GM19025 (cell line): ENCODE data around the gene CAMTA1.

Source experiments
- ATAC-seq: cut with Tn5 transposase; IDR thresholded peaks from one replicate; pipeline ENCODE4 v1.9.1; 2021; ENCODE audit warnings: mild to moderate bottlenecking, low read depth, moderate library complexity; ENCODE audit not compliant: unreplicated experiment

CAMTA1 gene

DNA sequence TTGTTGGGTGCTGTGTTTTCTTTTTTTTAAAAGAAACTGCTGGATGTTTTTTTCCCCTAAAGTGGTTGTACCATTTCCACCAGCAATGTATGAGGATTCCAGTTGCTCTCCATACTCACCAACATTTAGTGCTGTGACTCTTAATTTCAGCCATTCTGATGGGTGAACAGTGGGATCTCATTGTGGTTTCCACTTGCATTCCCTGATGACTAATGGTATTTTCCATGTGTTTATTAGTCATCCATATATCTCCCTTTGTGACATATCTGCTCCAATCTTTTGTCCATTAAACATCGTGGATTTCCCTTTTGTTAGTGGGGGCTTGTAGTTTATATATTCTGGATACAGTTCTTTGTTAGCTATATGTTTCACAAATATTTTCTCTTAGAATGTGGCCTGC is 206.0 kb downstream of the CAMTA1 start:
- ATAC-seq, result no peak

DNA sequence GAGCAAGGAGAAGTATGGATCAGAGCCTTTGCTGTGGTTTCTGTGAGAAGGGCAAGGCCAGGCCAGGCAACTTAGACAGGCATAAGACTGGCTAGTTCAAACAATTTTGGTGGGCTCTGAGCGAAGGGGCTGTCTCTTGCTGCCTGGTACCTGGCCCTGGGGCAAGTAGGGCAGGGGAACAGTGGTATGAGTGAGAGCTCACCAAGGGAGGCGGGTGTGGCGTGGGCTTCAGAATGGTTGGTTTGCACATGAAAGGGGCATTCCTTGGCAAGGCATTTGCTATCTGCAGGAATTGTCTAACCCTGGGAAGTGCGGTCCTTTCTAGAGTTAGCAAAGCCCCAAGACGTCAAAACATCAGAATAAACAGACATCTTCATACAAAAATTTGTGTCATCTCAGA is 210.5 kb downstream of the CAMTA1 start:
- ATAC-seq, result no peak

DNA sequence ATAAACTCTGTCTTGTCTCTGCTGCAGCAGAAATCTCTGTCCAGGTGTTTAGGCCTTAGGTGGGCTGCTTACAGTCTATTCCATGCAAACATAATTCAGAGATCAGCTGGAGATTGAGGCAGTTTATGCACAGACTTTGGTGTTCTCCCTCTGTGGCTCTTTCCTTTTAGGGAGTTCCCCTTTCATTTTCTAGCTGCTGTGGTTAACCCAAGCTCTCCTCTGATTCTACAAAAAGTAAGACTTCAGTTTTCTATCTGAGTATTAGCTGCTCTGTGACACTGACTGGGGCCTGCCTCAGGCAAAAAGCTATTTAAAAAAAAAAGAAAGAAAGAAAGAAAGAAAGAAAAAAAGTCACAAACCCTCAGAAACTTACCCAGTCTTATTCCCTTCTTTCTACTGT is 211.1 kb downstream of the CAMTA1 start:
- no peak for ATAC-seq

DNA sequence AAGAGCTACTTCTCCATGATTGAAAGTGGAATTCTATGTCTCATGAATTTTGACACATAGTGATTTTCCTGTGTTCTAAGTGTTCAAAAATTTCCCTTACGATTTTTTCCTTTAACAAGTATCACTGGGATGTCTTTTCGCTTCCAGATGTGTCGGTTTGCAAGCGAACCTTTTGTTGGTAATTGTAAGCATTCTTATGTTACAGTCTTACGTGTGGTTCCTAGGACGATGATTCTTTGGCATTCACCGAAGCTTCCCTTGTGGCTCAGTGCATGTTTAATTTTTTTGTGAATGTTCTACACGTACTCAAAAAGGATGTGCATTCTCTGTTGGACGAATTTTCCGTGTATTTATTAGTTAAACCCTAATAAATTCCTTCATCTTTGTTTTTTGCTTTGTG is 211.6 kb downstream of the CAMTA1 start:
- no peak for ATAC-seq

DNA sequence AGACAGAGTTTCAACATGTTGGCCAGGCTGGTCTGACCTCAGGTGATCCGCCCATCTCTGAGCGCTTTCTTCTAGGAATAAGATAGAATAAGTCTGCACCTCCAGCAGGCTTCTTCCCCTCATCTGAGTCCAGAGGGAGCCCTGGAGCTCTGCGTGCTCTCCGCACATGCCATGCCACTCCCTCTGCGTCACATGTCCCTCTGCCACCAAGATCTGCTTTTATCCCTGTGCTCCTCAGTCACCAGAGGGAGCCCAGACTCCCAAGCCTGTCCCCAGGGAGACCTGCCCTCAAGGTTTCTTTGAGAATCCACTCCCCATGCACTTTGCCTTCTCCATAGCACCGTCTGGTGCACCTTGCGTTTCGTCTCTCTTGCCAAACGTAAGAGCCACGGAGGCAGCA is 213.0 kb downstream of the CAMTA1 start:
- ATAC-seq, result no peak

DNA sequence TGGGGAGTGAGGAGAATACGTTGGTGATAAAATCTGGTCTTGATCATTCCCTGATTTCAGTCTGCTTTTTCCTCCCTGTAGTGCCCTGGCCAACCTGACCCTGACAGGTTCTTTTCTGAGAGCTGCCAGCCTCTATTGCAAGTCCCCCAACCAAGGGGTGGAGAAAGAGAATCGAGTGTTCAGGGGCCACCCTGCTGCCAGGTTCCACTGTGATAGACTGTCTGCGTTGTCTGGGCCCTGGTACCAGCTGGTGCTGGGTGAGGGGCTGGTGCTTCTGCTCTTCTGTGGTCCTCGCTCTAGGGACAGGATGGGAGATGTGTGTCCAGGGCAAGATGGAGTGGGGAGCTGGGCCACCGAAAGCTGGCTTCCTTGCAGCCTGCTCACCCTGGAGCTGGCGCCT is 214.6 kb downstream of the CAMTA1 start:
- no peak for ATAC-seq

DNA sequence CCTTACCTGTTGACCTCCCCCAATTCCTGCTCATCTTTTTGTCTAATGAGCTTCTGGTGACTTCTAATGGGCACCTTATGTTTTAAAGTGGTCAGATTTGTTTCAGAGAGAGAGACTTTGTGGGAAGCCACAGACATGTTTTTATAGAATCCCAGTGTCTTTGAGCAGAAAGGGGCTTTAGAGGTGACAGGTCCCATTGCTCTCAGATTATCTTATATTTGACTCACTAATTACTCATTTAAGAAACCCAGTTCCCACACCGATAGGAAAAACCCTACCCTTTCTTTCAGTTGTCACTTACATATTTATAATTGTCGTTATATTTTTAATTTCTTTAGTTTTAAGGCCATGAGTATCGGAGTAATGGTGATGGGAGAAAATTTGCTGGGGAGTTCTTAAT is 215.5 kb downstream of the CAMTA1 start:
- no peak for ATAC-seq

DNA sequence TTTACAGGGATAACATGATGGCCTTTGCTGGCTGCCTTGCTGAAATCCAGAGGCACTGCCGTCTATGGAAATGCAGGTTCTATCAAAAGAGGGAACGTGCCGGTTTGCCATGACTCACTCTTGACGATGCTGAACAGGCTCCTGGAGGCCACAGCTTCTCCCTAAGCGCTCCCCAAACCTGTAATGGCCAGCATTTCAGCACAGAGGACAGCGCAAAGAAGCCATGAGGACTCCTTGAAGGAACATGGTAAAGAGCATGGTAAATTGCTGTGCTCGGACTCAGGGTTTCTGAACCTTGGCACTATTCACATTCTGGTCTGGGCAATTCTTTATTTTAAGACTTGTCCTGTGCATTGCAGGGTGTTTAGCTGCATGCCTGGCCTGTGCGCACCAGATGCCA is 217.5 kb downstream of the CAMTA1 start:
- ATAC-seq, result no peak

DNA sequence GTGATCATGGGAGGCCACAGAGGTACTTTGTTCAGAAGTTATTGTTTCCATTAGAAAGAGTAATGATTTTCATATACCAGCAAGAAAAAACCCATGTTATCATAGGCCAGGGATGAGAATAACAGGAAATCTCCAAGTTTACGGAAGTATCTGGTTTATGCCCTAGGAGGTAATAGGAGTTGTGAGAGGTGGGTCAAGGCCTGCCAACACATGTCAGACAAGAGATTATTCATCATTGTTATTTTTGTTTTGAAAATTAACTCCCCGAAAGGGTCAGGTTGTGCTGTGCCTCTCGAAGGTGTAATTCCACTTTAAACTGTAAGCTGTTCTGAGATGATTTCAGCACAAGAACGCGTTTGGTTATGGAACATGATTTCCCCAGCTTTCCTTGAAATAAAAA is 218.4 kb downstream of the CAMTA1 start:
- ATAC-seq, result no peak

DNA sequence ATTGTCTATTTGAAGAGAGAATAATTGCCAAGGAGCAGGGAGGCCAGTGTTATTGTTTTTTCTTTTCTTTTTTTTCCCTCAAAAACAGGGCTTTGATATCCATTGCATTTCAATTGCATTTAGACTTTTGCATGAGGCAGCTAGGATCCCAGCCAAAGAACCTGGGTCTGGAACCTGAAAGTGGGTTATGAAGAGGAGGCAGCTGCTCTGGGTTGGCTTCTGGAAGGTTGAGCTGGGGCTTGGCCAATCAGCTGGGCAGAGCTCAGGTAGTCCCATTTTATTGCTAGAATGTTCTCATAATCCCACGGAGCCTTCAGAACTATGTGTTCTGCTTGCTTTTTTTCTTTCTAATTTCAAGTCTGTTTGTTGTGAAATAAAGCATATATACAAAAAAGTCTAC is 218.9 kb downstream of the CAMTA1 start:
- no peak for ATAC-seq

DNA sequence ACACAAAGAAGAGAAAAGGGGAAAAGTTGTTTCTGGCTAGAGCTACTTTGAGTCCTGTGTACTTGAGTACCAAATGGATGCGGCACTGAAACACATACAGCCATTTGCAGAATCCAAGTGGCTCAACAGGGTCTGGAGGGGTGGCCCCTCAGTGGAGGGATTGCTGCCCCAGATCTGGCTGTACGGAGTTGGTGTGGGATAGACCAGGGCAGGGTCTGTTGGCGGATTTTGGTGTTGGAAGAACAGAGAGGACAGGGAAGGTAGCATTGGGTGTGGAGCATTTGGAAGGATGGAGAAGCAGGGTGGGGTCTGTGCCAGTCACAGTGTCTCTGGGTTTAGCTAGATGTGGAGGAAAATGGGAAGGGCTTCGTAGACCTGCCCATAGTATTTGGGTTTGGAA is 220.5 kb downstream of the CAMTA1 start:
- no peak for ATAC-seq

DNA sequence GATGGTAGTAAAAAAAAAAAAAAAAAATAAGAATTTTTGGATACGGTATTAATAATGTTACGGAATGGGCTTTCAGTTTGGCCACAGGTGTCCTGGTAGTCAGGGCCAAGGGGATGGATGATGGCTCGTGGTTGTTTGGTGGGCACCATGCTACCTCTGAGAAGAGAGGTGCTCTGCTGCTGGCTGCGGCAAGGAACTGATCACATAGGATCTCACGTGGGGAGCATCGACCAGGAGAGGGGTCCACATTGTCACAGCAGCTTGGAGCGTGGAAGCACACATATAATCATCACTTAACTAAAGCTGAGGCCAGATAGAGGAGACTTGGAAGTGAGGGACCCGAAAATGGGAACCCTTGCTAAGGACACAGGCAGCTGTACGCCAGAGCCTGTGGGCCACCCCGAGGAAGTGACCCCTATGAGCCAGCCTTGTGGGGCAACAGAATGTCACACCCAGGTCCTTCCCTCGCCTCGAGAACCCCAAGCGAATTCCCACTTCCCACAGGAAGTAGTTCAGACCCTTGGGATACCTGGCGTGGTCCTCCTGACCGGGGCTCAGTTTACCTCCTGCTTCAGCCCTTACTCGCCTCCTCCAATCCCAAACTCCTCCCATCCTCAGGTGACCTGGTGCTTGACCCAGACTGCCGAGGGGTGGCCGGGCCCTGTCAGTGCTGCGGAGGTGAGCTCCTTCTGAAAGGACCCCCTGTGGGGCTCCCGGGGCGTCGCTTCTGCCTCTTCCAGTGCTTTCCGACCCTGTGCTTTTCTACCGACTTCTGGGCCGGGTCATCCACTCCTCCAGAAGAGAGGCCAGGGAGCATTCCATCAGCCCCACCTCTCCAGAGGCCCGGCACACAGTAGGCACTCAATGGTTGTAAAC is 222.0 kb downstream of the CAMTA1 start:
- no peak for ATAC-seq

DNA sequence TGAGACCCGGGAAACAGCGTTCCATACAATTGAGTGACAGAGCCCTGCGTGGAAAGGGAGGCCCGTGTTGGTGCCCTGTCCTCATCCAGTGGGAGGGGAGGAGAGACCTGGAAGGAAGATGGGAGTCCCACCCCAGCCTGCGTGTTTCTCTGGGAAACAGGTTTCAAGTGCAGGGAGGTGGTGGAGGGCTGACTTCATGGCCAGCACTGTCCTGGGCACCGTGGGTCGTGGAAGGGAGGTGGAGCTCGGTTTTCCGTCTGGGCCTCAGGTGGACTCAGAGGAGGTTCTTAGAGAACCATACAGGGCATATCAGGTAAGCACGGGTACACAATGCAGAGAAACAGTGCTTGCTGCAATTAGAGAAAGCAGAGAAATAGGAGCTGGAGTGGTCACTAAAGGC is 222.6 kb downstream of the CAMTA1 start:
- no peak for ATAC-seq

DNA sequence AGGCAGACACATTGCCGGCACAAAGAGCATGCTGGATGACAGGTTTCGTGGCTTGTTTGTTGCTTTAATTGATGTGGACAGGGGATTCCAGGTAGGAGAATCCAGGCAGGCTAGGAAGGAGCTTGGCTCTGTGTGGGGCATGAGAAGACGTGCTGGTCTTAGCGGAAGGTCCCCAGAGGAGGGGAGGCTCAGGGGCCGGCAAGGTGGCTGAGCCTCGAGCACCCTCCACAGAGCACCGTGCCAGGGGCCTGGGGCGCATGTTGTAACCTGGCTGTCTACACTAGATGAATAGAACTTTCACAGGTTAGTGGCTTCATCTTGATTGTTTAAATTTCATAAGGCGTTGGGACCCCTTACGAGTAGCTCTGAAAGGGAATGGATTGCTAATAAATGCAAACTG is 223.1 kb downstream of the CAMTA1 start:
- ATAC-seq, result no peak

DNA sequence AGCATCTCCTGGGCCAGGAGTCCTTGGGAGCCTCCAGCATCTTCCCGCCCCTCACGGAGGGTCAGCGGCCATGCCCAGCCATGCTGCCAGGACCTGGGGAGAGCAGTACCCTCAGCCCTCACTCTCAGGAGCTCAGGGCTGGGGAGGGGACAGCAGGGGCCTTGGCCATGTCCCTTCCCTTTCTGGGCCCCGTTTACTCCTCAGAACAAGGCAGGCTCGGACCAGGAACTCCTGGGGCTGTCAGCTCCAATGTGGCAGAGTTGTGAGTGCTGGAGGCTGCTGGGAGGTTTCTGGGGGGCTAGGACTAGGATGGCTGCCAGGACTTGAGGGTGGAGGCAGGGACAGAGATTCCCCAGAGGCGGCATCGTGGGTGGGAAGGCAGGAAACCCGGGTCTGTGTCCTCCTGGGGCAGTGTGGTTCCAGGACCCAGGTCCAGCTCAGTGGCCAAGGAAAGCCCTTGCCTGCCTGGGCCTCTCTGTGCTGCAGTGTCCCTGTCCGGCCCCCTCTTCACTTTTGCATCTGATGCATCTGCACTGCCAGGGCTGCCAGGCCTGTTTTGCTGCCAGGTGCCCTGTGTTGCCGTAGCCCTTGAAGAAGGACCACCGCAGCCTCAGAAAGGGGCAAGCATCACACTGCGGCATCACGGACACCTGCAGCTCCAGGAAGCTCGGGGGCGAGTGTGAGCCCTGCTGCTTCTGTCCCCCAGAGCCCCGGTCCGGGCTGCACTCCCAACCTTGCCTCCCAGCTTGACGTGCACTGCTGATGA is 223.9 kb downstream of the CAMTA1 start:
- no peak for ATAC-seq

DNA sequence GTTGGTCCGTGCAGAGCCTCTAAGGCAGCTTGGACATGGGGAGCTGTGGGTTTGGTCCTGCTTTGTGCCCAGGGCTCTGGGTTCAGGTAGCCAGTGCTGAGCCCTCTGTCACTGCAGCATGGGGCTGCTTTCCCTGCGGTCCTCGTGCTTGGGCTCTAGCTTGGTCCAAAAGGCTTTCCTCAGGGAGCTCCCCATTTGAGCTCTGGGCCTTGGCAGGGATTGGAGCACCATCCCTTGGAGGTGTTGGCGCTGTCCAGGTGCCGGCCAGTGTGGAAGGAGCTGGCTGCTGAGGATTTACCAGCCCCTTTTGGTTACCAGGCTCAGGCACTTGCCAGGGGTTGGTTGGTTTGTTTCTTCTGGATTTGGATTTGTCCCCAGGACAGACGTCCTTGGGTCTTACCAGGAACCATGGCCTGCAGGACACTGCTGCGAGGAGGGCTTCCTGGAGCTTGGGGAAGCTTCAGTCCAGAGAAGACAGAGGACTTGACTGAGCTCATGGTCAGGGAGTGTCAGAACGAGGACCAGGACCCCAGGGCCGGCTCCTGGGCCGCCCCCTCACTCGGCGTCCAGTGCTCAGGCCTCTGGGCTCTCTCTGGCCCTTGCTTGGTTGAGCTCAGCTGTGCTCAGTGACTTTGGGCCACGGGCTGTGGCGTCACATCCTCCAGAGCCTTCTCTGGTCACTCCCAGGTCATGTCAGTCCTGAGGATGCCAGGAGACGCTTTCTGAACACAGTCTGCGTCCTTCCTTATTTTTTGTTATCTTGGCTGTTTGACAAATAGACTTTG is 224.7 kb downstream of the CAMTA1 start:
- no peak for ATAC-seq

DNA sequence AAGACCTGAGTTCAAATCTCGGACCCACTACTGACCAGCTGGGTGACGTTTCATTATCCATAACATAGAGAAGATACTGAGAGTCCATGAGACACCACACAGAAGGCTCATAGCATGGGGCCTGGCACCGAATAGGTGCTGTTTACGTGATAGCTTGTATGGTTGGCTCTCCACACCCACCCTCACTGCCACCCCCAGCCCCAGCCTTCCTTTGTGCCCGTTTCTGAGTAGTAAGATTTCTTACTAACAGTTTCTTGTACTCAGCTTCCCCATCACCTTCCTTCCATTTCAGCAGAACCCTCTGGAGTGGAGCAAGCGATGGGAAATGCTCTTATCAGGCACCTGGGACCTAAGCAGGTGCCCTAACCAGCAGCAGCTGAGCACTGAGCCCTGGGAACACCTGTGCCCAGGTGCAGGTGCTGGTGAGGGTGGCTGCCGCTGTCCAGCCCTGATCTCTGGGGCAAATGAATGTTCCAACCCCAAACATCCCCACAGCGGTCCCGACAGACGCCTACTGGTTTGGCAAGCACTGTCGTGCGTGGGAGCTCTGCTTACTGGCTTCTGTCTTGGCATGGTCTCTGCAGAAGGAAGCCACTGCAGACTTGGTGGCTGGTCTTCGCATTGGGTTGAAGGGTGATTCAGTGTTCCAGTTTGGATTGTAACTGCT is 225.4 kb downstream of the CAMTA1 start:
- no peak for ATAC-seq

DNA sequence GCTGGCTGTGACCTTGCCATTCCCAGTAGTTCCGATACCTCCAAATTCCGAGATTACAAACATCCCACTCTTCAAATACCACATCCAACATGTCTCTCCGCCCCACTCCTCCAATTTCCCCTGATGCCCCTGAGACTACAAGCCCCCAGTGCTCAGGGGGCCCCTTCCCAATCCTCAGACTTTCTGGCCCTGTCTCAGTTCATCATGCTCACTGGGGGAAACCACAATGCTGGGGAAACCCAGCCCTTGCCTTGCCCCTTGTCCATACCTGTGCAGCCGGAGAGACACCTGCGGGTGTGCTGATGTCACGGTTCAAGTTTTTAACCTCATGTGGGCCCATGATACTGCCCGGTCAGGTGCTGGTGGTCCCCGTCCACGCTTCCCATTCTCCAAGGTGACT is 226.6 kb downstream of the CAMTA1 start:
- no peak for ATAC-seq

DNA sequence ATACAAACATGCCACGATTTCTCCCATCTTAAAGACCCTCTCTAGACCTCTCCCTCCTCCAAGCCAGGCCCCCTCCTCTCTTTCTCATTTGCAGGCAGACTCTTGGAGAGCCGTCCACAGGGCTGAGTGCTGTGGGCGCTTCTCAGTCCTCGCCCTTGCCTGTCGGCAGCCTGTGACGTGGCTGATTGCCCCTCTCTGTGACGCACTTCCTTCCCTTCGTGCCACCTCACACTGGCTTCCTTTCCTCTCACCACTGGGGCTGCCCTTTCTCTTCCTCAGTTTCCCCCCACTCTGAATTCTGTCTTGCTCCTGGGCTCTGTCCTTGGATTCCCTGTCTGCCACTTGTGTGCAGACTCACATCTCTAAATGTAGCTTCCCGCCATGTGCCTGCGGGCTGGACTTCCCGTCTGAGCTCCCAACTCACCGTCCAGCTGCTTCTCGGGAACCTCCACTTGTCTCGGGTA is 227.2 kb downstream of the CAMTA1 start:
- no peak for ATAC-seq

DNA sequence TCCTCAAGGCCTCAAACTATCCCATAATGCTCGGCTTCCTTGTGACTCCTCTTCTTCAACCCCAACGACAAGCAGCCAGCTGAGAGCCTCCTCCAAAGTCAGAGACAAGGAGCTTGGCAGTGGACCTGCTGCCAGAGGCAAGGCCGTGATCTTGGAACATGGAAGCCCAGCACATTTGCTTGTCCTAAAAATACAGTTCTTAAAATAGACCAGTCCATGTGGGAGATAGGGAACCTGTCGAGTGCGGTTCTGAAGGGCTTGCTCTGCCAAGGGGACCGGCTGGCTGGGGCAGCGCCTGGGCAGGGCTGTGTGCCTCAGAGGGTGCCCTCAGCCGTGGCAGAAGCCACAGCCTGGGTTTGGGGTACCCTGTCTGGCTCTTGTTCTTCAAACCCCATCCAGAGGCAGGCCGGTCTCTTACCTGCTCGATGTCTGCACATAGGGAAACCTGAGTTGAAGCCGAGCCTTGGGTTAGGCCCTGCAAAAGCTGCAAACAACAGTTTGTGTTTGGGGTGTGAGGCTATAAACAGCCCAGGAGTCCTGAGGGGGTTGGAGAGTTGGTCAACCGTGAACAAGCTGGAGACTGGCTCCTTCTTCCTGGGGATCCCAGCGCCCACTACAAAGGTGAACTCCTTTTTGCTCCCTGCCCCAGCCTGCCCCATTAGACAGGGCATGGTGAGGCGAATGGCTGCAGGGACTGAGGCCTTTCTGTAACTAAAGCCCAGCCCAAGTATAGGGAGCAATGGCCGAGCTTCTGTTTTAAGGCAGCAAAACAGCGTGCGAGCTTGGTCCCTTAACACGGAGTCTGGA is 228.8 kb downstream of the CAMTA1 start:
- no peak for ATAC-seq
